Suprapubic skin (tissue), 3 donors: ENCODE data around the gene MAPKAPK2.

Experiments used
- POLR2A ChIP-seq, 2 donors: fragments of 450-650 bp; IDR thresholded peaks; one replicate each; pipeline ENCODE4 v1.6.1; 2017; ENCODE audit warnings: antibody characterized with exemption in 2 of 2, mild to moderate bottlenecking in 2 of 2, moderate library complexity in 2 of 2
- TF ChIP-seq, protein P1 (sequence below), 2 donors: fragments of 200-600 bp in 1 of 2; fragments of 450-650 bp in 1 of 2; sonication (generic) in 1 of 2; IDR thresholded peaks; one replicate each; pipeline ENCODE4 v1.5.1; 2016 to 2019; ENCODE audit warnings: antibody characterized with exemption in 2 of 2, mild to moderate bottlenecking in 1 of 2, moderate library complexity in 1 of 2

DNA sequence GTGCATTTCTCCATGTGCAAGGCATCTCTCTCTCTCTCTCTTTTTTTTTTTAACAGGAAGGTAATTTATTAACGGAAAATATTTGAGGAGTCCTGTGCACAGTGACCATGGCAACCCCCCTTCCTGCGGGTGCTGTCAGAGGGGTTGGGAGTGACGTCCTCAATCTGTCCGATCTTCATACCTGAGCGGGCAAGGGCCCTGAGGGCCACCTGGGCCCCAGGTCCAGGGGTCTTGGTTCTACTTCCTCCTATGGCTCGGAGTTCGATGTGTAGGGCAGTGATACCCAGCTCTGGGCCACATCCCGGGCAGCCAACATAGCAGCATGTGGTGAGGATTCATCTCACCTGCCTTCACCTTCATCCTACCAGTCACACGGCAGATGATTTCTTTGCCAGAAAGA is 11.0 kb downstream of the MAPKAPK2 start:
- no peak for TF ChIP-seq POLR2A (IDR thresholded peaks at IDR 0.05)
- TF ChIP-seq, protein P1, sequence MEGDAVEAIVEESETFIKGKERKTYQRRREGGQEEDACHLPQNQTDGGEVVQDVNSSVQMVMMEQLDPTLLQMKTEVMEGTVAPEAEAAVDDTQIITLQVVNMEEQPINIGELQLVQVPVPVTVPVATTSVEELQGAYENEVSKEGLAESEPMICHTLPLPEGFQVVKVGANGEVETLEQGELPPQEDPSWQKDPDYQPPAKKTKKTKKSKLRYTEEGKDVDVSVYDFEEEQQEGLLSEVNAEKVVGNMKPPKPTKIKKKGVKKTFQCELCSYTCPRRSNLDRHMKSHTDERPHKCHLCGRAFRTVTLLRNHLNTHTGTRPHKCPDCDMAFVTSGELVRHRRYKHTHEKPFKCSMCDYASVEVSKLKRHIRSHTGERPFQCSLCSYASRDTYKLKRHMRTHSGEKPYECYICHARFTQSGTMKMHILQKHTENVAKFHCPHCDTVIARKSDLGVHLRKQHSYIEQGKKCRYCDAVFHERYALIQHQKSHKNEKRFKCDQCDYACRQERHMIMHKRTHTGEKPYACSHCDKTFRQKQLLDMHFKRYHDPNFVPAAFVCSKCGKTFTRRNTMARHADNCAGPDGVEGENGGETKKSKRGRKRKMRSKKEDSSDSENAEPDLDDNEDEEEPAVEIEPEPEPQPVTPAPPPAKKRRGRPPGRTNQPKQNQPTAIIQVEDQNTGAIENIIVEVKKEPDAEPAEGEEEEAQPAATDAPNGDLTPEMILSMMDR (IDR thresholded peaks at IDR 0.05): no peak
